Retinal pigment epithelial cell (primary cell): ENCODE data around the gene CADM1.

Experiments used
- DNase-seq: peaks from one replicate; pipeline ENCODE4 v3.0.0-alpha.2; 2010; ENCODE audit warnings: low read depth
- H3K4me3 ChIP-seq: 2 replicates; pipeline ENCODE4 v1.5.1; 2011; ENCODE audit warnings: mild to moderate bottlenecking, low read length, control low read depth, moderate library complexity
- TF ChIP-seq, protein P1 (sequence below): conservative IDR thresholded peaks from 2 replicates; pipeline ENCODE4 v1.5.1; 2011; ENCODE audit warnings: low read depth, low read length, control low read depth, inconsistent platforms

CADM1 gene

DNA sequence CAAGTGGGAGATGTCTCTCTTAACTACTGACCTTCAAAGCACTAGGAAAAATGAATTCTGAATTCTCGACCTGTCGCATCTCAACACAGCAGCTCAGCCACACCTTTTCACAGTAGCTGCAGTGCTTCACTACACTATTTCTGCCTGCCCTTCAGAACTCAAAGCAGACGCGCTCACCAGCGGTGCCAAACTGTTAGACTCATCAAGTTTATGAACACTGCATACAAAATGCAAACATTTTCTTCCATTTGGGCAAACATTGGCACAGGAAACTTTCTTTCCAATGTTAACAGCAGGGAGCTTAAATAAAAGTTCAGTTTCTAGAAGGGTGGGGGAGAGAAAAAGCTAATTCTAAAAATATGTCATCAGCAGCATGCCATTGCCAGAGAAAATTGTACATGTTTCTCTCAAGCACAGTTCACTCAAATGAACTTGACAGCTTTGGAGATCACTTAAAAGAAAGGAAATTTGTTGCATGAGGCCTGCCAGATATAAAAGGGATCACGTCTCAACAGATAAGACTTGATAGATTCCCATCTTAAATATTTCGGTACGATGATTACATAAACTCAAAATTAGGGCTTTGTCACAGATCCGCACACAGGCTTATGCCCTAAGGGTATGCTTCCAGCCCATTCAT, 82.7 kb downstream of the CADM1 start:
- DNase-seq = no peak
- TF ChIP-seq, protein P1, sequence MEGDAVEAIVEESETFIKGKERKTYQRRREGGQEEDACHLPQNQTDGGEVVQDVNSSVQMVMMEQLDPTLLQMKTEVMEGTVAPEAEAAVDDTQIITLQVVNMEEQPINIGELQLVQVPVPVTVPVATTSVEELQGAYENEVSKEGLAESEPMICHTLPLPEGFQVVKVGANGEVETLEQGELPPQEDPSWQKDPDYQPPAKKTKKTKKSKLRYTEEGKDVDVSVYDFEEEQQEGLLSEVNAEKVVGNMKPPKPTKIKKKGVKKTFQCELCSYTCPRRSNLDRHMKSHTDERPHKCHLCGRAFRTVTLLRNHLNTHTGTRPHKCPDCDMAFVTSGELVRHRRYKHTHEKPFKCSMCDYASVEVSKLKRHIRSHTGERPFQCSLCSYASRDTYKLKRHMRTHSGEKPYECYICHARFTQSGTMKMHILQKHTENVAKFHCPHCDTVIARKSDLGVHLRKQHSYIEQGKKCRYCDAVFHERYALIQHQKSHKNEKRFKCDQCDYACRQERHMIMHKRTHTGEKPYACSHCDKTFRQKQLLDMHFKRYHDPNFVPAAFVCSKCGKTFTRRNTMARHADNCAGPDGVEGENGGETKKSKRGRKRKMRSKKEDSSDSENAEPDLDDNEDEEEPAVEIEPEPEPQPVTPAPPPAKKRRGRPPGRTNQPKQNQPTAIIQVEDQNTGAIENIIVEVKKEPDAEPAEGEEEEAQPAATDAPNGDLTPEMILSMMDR = no peak
- H3K4me3 ChIP-seq = no peak overlapping the region

DNA sequence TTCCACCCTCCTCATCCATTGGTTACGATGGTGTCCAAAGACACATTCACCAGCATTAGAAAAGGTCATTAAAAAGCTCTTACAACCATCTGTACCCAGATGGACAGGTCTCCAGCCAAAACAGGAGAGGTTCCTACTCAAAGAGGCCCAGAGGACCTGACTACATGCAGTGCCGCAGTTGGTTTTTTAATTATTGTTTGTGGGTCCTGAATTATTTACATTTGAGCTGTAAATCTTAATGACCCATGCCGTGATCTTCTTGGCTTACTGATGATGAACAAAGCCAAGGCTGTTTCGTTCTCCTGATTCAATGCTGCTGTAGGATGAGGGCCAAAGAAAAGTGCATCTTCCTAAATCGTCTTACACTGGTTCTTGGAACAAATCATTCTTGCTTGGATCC, 83.7 kb downstream of the CADM1 start:
- TF ChIP-seq, protein P1 = no peak
- no peak for DNase-seq
- H3K4me3 ChIP-seq = no peak overlapping the region

DNA sequence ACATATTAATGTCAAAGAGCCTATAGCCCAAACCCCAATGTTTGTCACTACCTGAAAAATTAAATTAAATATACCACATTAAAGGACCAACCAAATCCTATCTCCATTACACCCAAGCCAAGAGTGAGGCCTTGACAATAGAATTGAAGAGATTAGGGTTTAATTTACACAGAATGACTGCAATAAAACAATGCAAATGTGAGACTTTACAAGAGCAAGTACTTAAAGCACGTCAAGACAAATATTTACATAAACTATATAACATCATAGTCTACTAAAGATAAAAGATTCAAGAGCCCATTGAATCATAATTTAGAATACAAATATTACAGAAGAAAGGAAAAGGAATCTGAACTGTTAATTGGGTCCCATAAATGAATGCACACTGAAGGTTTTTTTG, 85.6 kb downstream of the CADM1 start:
- DNase-seq = no peak
- TF ChIP-seq, protein P1 = no peak
- no peak overlapping the region for H3K4me3 ChIP-seq

DNA sequence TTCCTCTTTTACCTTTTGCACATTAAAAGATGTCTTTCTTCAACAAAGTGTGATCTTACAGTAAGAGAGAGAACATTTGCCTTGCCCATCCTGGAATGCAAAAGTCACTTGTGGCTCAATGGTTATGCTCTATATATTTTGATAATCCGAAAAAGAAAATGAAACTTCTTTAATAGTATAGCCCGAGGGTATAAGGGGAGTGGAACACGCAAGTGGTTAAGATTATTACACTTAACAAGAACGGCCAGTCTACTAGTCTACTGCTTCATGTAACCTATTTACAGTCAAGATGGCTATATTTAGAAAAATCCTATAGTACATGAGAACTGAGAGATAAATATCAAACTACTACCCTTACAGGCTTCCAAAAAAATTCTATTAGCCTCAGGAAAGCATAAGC, 86.1 kb downstream of the CADM1 start:
- no peak for DNase-seq
- TF ChIP-seq, protein P1 = no peak
- H3K4me3 ChIP-seq = no peak overlapping the region

DNA sequence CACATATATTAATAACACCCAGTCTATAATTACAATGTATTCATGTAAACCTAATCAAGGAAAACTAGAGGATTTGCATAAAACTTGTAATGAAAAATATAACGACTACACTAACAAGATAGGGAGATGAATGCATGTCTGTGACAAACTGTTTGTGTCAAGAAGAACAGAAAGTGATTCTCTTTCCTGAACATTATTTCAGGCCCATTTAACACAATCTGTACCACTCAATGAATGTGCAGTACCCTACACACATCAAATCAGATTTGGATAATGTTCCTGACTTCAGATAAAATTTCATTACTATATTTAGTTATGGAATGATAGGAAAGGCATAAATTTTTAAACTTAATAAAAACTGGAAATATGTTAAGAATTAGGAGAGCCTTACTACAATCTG, 93.1 kb downstream of the CADM1 start:
- H3K4me3 ChIP-seq = no peak overlapping the region
- TF ChIP-seq, protein P1 = no peak
- DNase-seq = no peak

DNA sequence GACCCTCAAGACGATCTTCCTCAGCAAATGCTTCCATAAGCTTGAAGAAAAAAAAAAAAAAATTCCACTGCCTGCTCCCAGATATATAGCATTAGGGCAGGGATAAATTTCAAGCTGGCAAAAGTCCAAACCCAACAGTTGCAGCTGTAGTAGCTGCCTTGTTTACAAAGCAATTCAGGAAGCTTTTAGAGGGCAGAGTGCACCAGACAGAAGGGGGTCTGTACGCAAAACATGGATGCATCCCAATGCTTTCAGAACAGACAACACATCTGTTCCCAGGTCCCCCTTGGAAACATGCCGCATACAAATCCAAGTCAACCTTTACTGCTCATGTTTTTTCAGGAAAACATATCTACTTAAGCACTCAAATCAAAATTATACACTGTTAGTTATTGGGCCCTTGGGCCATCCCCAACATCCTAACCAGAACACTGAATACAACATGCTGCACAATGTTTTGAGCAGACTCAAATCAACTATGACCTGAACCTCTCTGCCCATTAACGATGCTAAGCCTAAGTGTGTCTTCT, 94.5 kb downstream of the CADM1 start:
- H3K4me3 ChIP-seq = no peak overlapping the region
- peak; percentile 43 for DNase-seq
- TF ChIP-seq, protein P1 = no peak

DNA sequence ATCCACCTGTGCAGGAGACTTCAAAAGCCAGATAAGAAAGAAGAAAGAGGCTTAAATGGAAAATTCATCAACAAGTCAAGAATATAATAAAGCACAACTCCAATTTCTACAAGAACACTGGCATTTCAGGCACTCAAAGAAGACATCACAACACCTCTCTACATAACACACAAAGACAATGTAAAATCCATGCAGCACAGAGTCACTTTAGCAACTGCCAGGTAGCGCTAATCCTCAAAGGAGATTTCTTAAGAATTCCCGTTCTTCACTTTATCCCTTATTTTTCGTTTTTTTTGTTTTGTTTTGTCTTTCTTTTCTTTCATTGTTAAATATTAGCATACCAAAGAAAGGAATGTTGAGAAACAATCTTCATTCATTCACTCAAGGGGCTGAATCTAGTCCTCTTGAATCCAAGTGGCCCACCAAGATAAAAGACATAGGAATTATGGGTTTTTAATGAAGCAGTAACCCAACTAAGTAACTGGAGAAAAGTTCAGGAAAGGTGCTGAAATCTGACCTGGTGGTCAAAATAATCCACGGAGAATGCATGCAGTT, 95.0 kb downstream of the CADM1 start:
- H3K4me3 ChIP-seq = no peak overlapping the region
- TF ChIP-seq, protein P1 = no peak
- no peak for DNase-seq
